ENCODE data around the gene OR6F1. TPM values are rescaled to one million over a fixed set of nuclear protein-coding genes. Genes with fewer than 3 reads are reported as not detected.
"Not testable (repeated sequence)": the region's sequence is repeated elsewhere in the genome, so short reads cannot be mapped to it uniquely, and the experiment has no call there.

OR6F1 gene
- not detected in 2 replicates for polyA plus RNA-seq (2012; rRNA removed)
- not detected in 2 replicates for polyA plus RNA-seq (2012; cell fraction: cytosol; rRNA removed)
- not detected in 2 replicates for polyA plus RNA-seq (2012; cell fraction: nucleus; rRNA removed)

- Histone ChIP-seq H3K9me3 (no peaks in the 10 kb centered on the region), H3K36me3 (replicated peaks in 1 of 2; ENCODE audit: control insufficient read depth in 1 of 2, insufficient read depth in 2 of 2, low read length in 1 of 2) (no peaks in the 10 kb centered on the region), H2AFZ (ENCODE audit: low read depth) (no peak within 1 kb of the TSS), H3K9ac (no peak within 1 kb of the TSS), H3K9me2 (no peaks in the 10 kb centered on the region), H3K4me3 (ENCODE audit: low read depth in 2 of 2, low read length in 1 of 2) (no peak within 1 kb of the TSS), H4K20me1 (ENCODE audit: insufficient read depth) (no peaks in the 10 kb centered on the region), H3F3A (replicated peaks; ENCODE audit: insufficient read depth) (no peaks in the 10 kb centered on the region), H3K27me3 (ENCODE audit: insufficient read depth) (no peaks in the 10 kb centered on the region), H3K4me1 (ENCODE audit: control insufficient read depth in 1 of 2, insufficient read depth in 2 of 2, low read depth in 1 of 2, low read length in 1 of 2) (no peaks in the 10 kb centered on the region), H3K4me2 (no peak within 1 kb of the TSS), H3K79me2 (ENCODE audit: insufficient read depth) (no peaks in the 10 kb centered on the region), H3K27ac (ENCODE audit: low read depth in 2 of 2, low read length in 1 of 2) (no peak within 1 kb of the TSS)
- CTCF ChIA-PET, result no interaction called here
- 23% methylated on average over 3 of the region's 3 CpGs for WGBS (ENCODE audit: low lambda C conversion rate)
- no peak for DNase-seq
- POLR2A ChIA-PET, result no interaction called here
- TF ChIP-seq SMC3 (IDR thresholded peaks at IDR 0.05; ENCODE audit: low read depth, low read length), result no peak
Measured at GRCh38 chr1:247716546-247716945, at the start of gene OR6F1. Gene OR6F1, minus strand, starts transcription at chr1:247716646. Its CDS starts 3,891 bp downstream, at chr1:247712755.

GRCh38 chr1:247760456-247760855, 44.0 kb upstream of the OR6F1 start, which contains the start of gene OR1C1:
Gene OR1C1, minus strand, starts transcription at chr1:247760556. Its CDS starts 2,150 bp downstream, at chr1:247758406.
- Histone ChIP-seq H3K27ac (ENCODE audit: low read depth in 2 of 2, low read length in 1 of 2) (no peak within 1 kb of the TSS), H3K9me2 (no peaks in the 10 kb centered on the region), H3K27me3 (ENCODE audit: insufficient read depth) (no peaks in the 10 kb centered on the region), H3K79me2 (ENCODE audit: insufficient read depth) (no peaks in the 10 kb centered on the region), H3K4me1 (ENCODE audit: control insufficient read depth in 1 of 2, insufficient read depth in 2 of 2, low read depth in 1 of 2, low read length in 1 of 2) (no peaks in the 10 kb centered on the region), H2AFZ (ENCODE audit: low read depth) (no peak within 1 kb of the TSS), H3K36me3 (replicated peaks in 1 of 2; ENCODE audit: control insufficient read depth in 1 of 2, insufficient read depth in 2 of 2, low read length in 1 of 2) (no peaks in the 10 kb centered on the region), H3K4me2 (no peak within 1 kb of the TSS), H3F3A (replicated peaks; ENCODE audit: insufficient read depth) (no peaks in the 10 kb centered on the region), H3K4me3 (ENCODE audit: low read depth in 2 of 2, low read length in 1 of 2) (no peak within 1 kb of the TSS), H3K9ac (no peak within 1 kb of the TSS), H3K9me3 (no peaks in the 10 kb centered on the region; the same call in none of the 2 replicates), H4K20me1 (ENCODE audit: insufficient read depth) (no peaks in the 10 kb centered on the region)
- TF ChIP-seq RCOR1 (IDR thresholded peaks at IDR 0.05; ENCODE audit: low read length), result no peak
- no peak for TF ChIP-seq GABPA (IDR thresholded peaks at IDR 0.05; ENCODE audit: low read depth)
- TF ChIP-seq FOSL2 (IDR thresholded peaks at IDR 0.05; ENCODE audit: borderline replicate concordance, low read depth), result no peak
- TF ChIP-seq MXI1 (IDR thresholded peaks at IDR 0.05; ENCODE audit: low read depth, low read length), result no peak
- no peak for TF ChIP-seq EP300 (IDR thresholded peaks at IDR 0.05; ENCODE audit: borderline replicate concordance in 1 of 2, low read depth in 1 of 2, low read length in 1 of 2)
- DNase-seq, result no peak
- ChIA-PET CTCF (no interaction called here), POLR2A (no interaction called here)
- 5% methylated on average over 3 of the region's 3 CpGs for WGBS (ENCODE audit: low lambda C conversion rate)

- H3F3A ChIP-seq (replicated peaks; ENCODE audit: insufficient read depth); H3K4me3 ChIP-seq (ENCODE audit: low read depth in 2 of 2, low read length in 1 of 2); H3K9me3 ChIP-seq; CTCF ChIA-PET; POLR2A ChIA-PET; DNase-seq; H3K79me2 ChIP-seq (ENCODE audit: insufficient read depth); H3K27me3 ChIP-seq (ENCODE audit: insufficient read depth); H4K20me1 ChIP-seq (ENCODE audit: insufficient read depth); H3K9ac ChIP-seq; H3K36me3 ChIP-seq (replicated peaks in 1 of 2; ENCODE audit: control insufficient read depth in 1 of 2, insufficient read depth in 2 of 2, low read length in 1 of 2); H3K4me1 ChIP-seq (ENCODE audit: control insufficient read depth in 1 of 2, insufficient read depth in 2 of 2, low read depth in 1 of 2, low read length in 1 of 2); H3K4me2 ChIP-seq; H2AFZ ChIP-seq (ENCODE audit: low read depth); H3K9me2 ChIP-seq; H3K27ac ChIP-seq (ENCODE audit: low read depth in 2 of 2, low read length in 1 of 2): not testable (repeated sequence)
- WGBS (ENCODE audit: low lambda C conversion rate), result 0% methylated on average over 1 of the region's 1 CpG
Measured at GRCh38 chr1:247754311-247754710, 37.9 kb upstream of the OR6F1 start.

GRCh38 chr1:247749870-247750269, 33.4 kb upstream of the OR6F1 start:
- Histone ChIP-seq H3K27me3 (ENCODE audit: insufficient read depth) (no peaks in the 10 kb centered on the region), H3K4me2 (no peak overlapping the region), H4K20me1 (ENCODE audit: insufficient read depth) (no peaks in the 10 kb centered on the region), H3K9me3 (no peaks in the 10 kb centered on the region), H3K9me2 (no peaks in the 10 kb centered on the region), H3F3A (replicated peaks; ENCODE audit: insufficient read depth) (peaks cover 8% of the 10 kb centered on the region), H3K36me3 (replicated peaks in 1 of 2; ENCODE audit: control insufficient read depth in 1 of 2, insufficient read depth in 2 of 2, low read length in 1 of 2) (no peaks in the 10 kb centered on the region), H3K27ac (ENCODE audit: low read depth in 2 of 2, low read length in 1 of 2) (no peak overlapping the region), H3K79me2 (ENCODE audit: insufficient read depth) (no peaks in the 10 kb centered on the region), H3K4me3 (ENCODE audit: low read depth in 2 of 2, low read length in 1 of 2) (no peak overlapping the region), H3K9ac (no peak overlapping the region), H3K4me1 (ENCODE audit: control insufficient read depth in 1 of 2, insufficient read depth in 2 of 2, low read depth in 1 of 2, low read length in 1 of 2) (no peaks in the 10 kb centered on the region), H2AFZ (ENCODE audit: low read depth) (no peak overlapping the region)
- CTCF ChIA-PET, result no interaction called here
- WGBS (ENCODE audit: low lambda C conversion rate), result no CpG with 5 or more reads among the region's 1 CpG
- DNase-seq, result no peak
- POLR2A ChIA-PET, result no interaction called here
- TF ChIP-seq RCOR1 (IDR thresholded peaks at IDR 0.05; ENCODE audit: low read length), result no peak
- TF ChIP-seq RAD21 (IDR thresholded peaks at IDR 0.05; ENCODE audit: low read length), result no peak
- TF ChIP-seq MXI1 (IDR thresholded peaks at IDR 0.05; ENCODE audit: low read depth, low read length), result no peak
- no peak for TF ChIP-seq RFX5 (IDR thresholded peaks at IDR 0.05; ENCODE audit: low read length)
- no peak for TF ChIP-seq TEAD4 (IDR thresholded peaks at IDR 0.05; ENCODE audit: borderline replicate concordance, insufficient read depth)
- TF ChIP-seq GABPA (IDR thresholded peaks at IDR 0.05; ENCODE audit: low read depth), result no peak
- TF ChIP-seq ZBTB33 (IDR thresholded peaks at IDR 0.05; ENCODE audit: borderline replicate concordance, low read depth), result no peak
- no peak for TF ChIP-seq TAF1 (IDR thresholded peaks at IDR 0.05; ENCODE audit: borderline replicate concordance, low read depth, low read length)
- no peak for TF ChIP-seq USF2 (IDR thresholded peaks at IDR 0.05; ENCODE audit: borderline replicate concordance, low read depth, low read length)
